HepG2 (cell line): ENCODE measurements around the gene OPN3. TPM values are rescaled to one million over a fixed set of nuclear protein-coding genes. Genes with fewer than 3 reads are reported as not detected.

Experiments used
- ARID2 ChIP-seq: sonication (generic); formaldehyde crosslinking; IDR thresholded peaks from 2 replicates; pipeline ENCODE4 v1.8.1; 2022; ENCODE audit warnings: mild to moderate bottlenecking, missing genetic modification reagents, borderline replicate concordance
- CBFB ChIP-seq: sonication (generic); formaldehyde crosslinking; IDR thresholded peaks from 2 replicates; pipeline ENCODE4 v1.4.0; 2020; ENCODE audit warnings: missing genetic modification reagents
- CREB1 ChIP-seq, 2 experiments: fragments of 450-650 bp in 1 of 2; IDR thresholded peaks; 2 replicates each; pipeline ENCODE4 v1.6.1; 2016 to 2017; ENCODE audit warnings: control low read depth in 1 of 2, mild to moderate bottlenecking in 1 of 2, missing compliant biosample characterization in 1 of 2, missing genetic modification characterization in 1 of 2
- ERF ChIP-seq: IDR thresholded peaks from 2 replicates; pipeline ENCODE4 v1.6.1; 2018; ENCODE audit warnings: missing biosample characterization, missing genetic modification reagents
- ETV5 ChIP-seq: IDR thresholded peaks from 2 replicates; pipeline ENCODE4 v1.6.1; 2018; ENCODE audit warnings: missing biosample characterization, missing genetic modification reagents, inconsistent platforms, borderline replicate concordance
- GABPA ChIP-seq, 2 experiments: IDR thresholded peaks; 2 replicates each; pipeline ENCODE4 v1.6.1; 2011 to 2016; ENCODE audit warnings: low read depth in 2 of 2, low read length in 1 of 2, missing biosample characterization in 1 of 2, missing genetic modification characterization in 1 of 2
- HMG20A ChIP-seq: IDR thresholded peaks from 2 replicates; pipeline ENCODE4 v1.6.1; 2016; ENCODE audit warnings: borderline replicate concordance
- MYNN ChIP-seq: sonication (generic); formaldehyde crosslinking; IDR thresholded peaks from 2 replicates; pipeline ENCODE4 v1.4.0; 2020; ENCODE audit warnings: mild to moderate bottlenecking, low read depth, missing genetic modification reagents
- NFKB2 ChIP-seq: sonication (generic); formaldehyde crosslinking; IDR thresholded peaks from 2 replicates; pipeline ENCODE4 v1.4.0; 2020; ENCODE audit warnings: missing genetic modification reagents, borderline replicate concordance
- POLR2A ChIP-seq, 2 experiments: IDR thresholded peaks; 2 replicates each; pipeline ENCODE4 v1.6.1; 2011; ENCODE audit warnings: low read depth in 2 of 2, low read length in 2 of 2, mild to moderate bottlenecking in 1 of 2, moderate library complexity in 1 of 2; ENCODE audit not compliant: insufficient read depth in 1 of 2
- PREB ChIP-seq: sonication (generic); formaldehyde crosslinking; IDR thresholded peaks from 2 replicates; pipeline ENCODE4 v1.4.0; 2020; ENCODE audit warnings: missing genetic modification reagents
- REPIN1 ChIP-seq: sonication (generic); formaldehyde crosslinking; IDR thresholded peaks from 2 replicates; pipeline ENCODE4 v1.8.0; 2022; ENCODE audit warnings: missing genetic modification reagents, low read depth, mild to moderate bottlenecking, borderline replicate concordance
- RFX1 ChIP-seq: fragments of 450-650 bp; IDR thresholded peaks from 2 replicates; pipeline ENCODE4 v1.6.1; 2017
- RORA ChIP-seq: sonication (generic); formaldehyde crosslinking; IDR thresholded peaks from 2 replicates; pipeline ENCODE4 v1.5.0; 2020; ENCODE audit warnings: mild to moderate bottlenecking, missing genetic modification reagents, moderate library complexity
- SRY ChIP-seq: sonication (generic); formaldehyde crosslinking; IDR thresholded peaks from 2 replicates; pipeline ENCODE4 v1.8.0; 2022; ENCODE audit warnings: mild to moderate bottlenecking, missing genetic modification reagents
- TEAD3 ChIP-seq: optimal IDR thresholded peaks from 2 replicates; pipeline ENCODE3; 2016; ENCODE audit warnings: borderline replicate concordance
- ZBTB1 ChIP-seq: sonication (generic); formaldehyde crosslinking; IDR thresholded peaks from 2 replicates; pipeline ENCODE4 v1.4.0; 2020; ENCODE audit warnings: missing genetic modification reagents, borderline replicate concordance
- ZBTB26 ChIP-seq: IDR thresholded peaks from 2 replicates; pipeline ENCODE4 v1.6.1; 2016; ENCODE audit warnings: missing compliant biosample characterization, missing genetic modification reagents, borderline replicate concordance
- ZC3H13 ChIP-seq: sonication (generic); formaldehyde crosslinking; IDR thresholded peaks from 2 replicates; pipeline ENCODE4 v1.8.1; 2023; ENCODE audit warnings: mild to moderate bottlenecking, missing genetic modification reagents, moderate library complexity
- ZNF251 ChIP-seq: sonication (generic); formaldehyde crosslinking; IDR thresholded peaks from 2 replicates; pipeline ENCODE4 v1.9.0; 2021; ENCODE audit warnings: mild to moderate bottlenecking, missing genetic modification reagents
- ZNF276 ChIP-seq: sonication (generic); formaldehyde crosslinking; IDR thresholded peaks from 2 replicates; pipeline ENCODE4 v1.4.0; 2020; ENCODE audit warnings: mild to moderate bottlenecking, low read depth, missing genetic modification reagents
- ZNF543 ChIP-seq: sonication (generic); formaldehyde crosslinking; IDR thresholded peaks from 2 replicates; pipeline ENCODE4 v1.4.0; 2020; ENCODE audit warnings: mild to moderate bottlenecking, missing genetic modification reagents
- ZNF567 ChIP-seq: sonication (generic); formaldehyde crosslinking; IDR thresholded peaks from 2 replicates; pipeline ENCODE4 v1.8.1; 2023; ENCODE audit warnings: mild to moderate bottlenecking, missing genetic modification reagents, borderline replicate concordance
- ZSCAN22 ChIP-seq: sonication (generic); formaldehyde crosslinking; IDR thresholded peaks from 2 replicates; pipeline ENCODE4 v1.4.0; 2020; ENCODE audit warnings: mild to moderate bottlenecking, missing genetic modification reagents
- ZUFSP ChIP-seq: sonication (generic); formaldehyde crosslinking; IDR thresholded peaks from 2 replicates; pipeline ENCODE4 v1.9.0; 2021; ENCODE audit warnings: missing genetic modification reagents, mild to moderate bottlenecking, borderline replicate concordance
- polyA plus RNA-seq, 8 experiments: library from polyadenylated mRNA; depleted of rRNA in 3 of 8; stranded (reverse) in 7 of 8; unstranded in 1 of 8; fragments of >200 nt; fragmentation: Illumina TruSeq in 4 of 8; extraction: Trizol in 4 of 8; gene quantifications; 2 replicates each; pipeline versions ENCODE4 v1.2.1 to v1.2.3, GENCODE V29; 2011 to 2016; ENCODE audit warnings: low read depth in 4 of 8, missing spikeins in 1 of 8, mixed read lengths in 1 of 8; ENCODE audit not compliant: insufficient read depth in 1 of 8
- total RNA-seq, 5 experiments: library from RNA; depleted of rRNA; stranded (reverse); fragments of >200 nt; fragmentation: Illumina TruSeq; extraction: Trizol; gene quantifications; 2 replicates each; pipeline ENCODE4 v1.2.3, GENCODE V29; 2016; ENCODE audit warnings: low read depth in 1 of 5

Gene OPN3
- total and polyA plus RNA-seq, 2 of the 13 experiments (the other 11 are each of a cell fraction or from before 2014, with no cell fraction given) = 17.4 to 23.0 TPM

- TF ChIP-seq ZNF276 (CRISPR knock-in tag) = no peak
- no peak for TF ChIP-seq ZUFSP
- TF ChIP-seq RFX1 = no peak
- 0 out of 2 replicates have a peak, but pooled peaks have one; percentile 15 for TF ChIP-seq REPIN1 (CRISPR knock-in tag)
- peak; percentile 18; the same call in 1 of the 2 replicates for TF ChIP-seq CREB1 (IDR thresholded peaks at IDR 0.05)
- TF ChIP-seq CREB1 (CRISPR knock-in tag; IDR thresholded peaks at IDR 0.05) = peak; percentile 48; the same call in 1 of the 2 replicates
- TF ChIP-seq RORA (CRISPR knock-in tag) = no peak
- TF ChIP-seq CBFB = no peak
- no peak for TF ChIP-seq GABPA (IDR thresholded peaks at IDR 0.05; ENCODE audit: low read depth, low read length)
- TF ChIP-seq GABPA (CRISPR knock-in tag; IDR thresholded peaks at IDR 0.05; ENCODE audit: low read depth) = no peak
- TF ChIP-seq HMG20A = 0 out of 2 replicates have a peak, but pooled peaks have one; percentile 33
- TF ChIP-seq NFKB2 = no peak
- TF ChIP-seq ARID2 = no peak
- TF ChIP-seq ZNF251 (CRISPR knock-in tag) = no peak
- peak; percentile 5 for TF ChIP-seq TEAD3
- TF ChIP-seq ZBTB26 (CRISPR knock-in tag) = no peak
- no peak for TF ChIP-seq MYNN (CRISPR knock-in tag)
- no peak for TF ChIP-seq SRY (CRISPR knock-in tag)
- TF ChIP-seq ZBTB1 (CRISPR knock-in tag) = no peak
- no peak for TF ChIP-seq ZC3H13 (CRISPR knock-in tag)
- TF ChIP-seq ZNF567 = no peak
- TF ChIP-seq ZSCAN22 (CRISPR knock-in tag) = no peak
- no peak; the same call in 1 of the 2 replicates for TF ChIP-seq ZNF543 (CRISPR knock-in tag)
- no peak for TF ChIP-seq ERF (CRISPR knock-in tag)
- no peak for TF ChIP-seq PREB (CRISPR knock-in tag)
- 0 out of 2 replicates have a peak, but pooled peaks have one; percentile 6 for TF ChIP-seq ETV5
- TF ChIP-seq POLR2A (IDR thresholded peaks at IDR 0.05; ENCODE audit: insufficient read depth in 1 of 2, low read depth in 2 of 2, low read length in 2 of 2) = peak in 1 of 2 experiments; percentile 51; a peak in 1 of 4 replicates
Observed at GRCh38 chr1:241640867-241641622, 876 bp upstream of the OPN3 start (continued).
